NB4 (cell line): Measurements from ENCODE around the gene DPH3.

Experiments used
- DNase-seq: peaks from one replicate; pipeline ENCODE4 v3.0.0; 2010; ENCODE audit warnings: low read depth
- H3K4me3 ChIP-seq: one replicate; pipeline ENCODE4 v1.5.1; 2011; ENCODE audit warnings: mild to moderate bottlenecking, low read depth, low read length, moderate library complexity
- CTCF ChIP-seq: IDR thresholded peaks from one replicate; pipeline ENCODE4 v1.5.1; 2012; ENCODE audit warnings: low read depth, low read length
- MAX ChIP-seq: IDR thresholded peaks from 2 replicates; pipeline ENCODE4 v1.6.1; 2011; ENCODE audit warnings: low read depth, low read length
- MYC ChIP-seq: IDR thresholded peaks from 2 replicates; pipeline ENCODE4 v1.6.1; 2011; ENCODE audit warnings: low read depth, low read length
- POLR2A ChIP-seq: IDR thresholded peaks from 2 replicates; pipeline ENCODE4 v1.6.1; 2011; ENCODE audit warnings: mild to moderate bottlenecking; ENCODE audit not compliant: insufficient read length; ENCODE audit errors: extremely low read depth

Gene DPH3

GRCh38 chr3:16214366-16214765 lies 50.4 kb downstream of the DPH3 start:
- TF ChIP-seq CTCF: no peak
- TF ChIP-seq POLR2A: no peak
- TF ChIP-seq MAX: no peak
- TF ChIP-seq MYC: no peak
- DNase-seq: no peak
- no peak overlapping the region for H3K4me3 ChIP-seq

- no peak for TF ChIP-seq CTCF
- TF ChIP-seq POLR2A: no peak
- TF ChIP-seq MAX: no peak
- TF ChIP-seq MYC: no peak
- DNase-seq: no peak
- H3K4me3 ChIP-seq: no peak overlapping the region
Measured at GRCh38 chr3:16211176-16211904, 53.4 kb downstream of the DPH3 start.
